ENCODE data around the gene RBM25.
A peak's percentile ranks its signal among the peaks of the same experiment; 100 is the strongest.
"Not testable (repeated sequence)": the region's sequence is repeated elsewhere in the genome, so short reads cannot be mapped to it uniquely, and the experiment has no call there.

Gene RBM25

GRCh38 chr14:73058224-73058921 is at the start of gene RBM25:
TSS of gene RBM25 (plus strand) at chr14:73058534. CDS start at chr14:73071642, 13,108 bp downstream.
- peak; percentile 96 to 98 for DNase-seq

- not testable (repeated sequence) for DNase-seq
Measured at GRCh38 chr14:73011189-73011588, 47.1 kb upstream of the RBM25 start.

- DNase-seq: no peak
Measured at GRCh38 chr14:73014105-73014504, 44.2 kb upstream of the RBM25 start.

- DNase-seq: not testable (repeated sequence)
Measured at GRCh38 chr14:73015552-73015951, 42.8 kb upstream of the RBM25 start.

GRCh38 chr14:73016011-73016410 is 42.3 kb upstream of the RBM25 start:
- not testable (repeated sequence) for DNase-seq

GRCh38 chr14:73022051-73022450 is 36.3 kb upstream of the RBM25 start:
- DNase-seq: no peak

GRCh38 chr14:73025544-73025943 is 32.8 kb upstream of the RBM25 start:
- no peak for DNase-seq

GRCh38 chr14:73026243-73026844 is 32.0 kb upstream of the RBM25 start:
- DNase-seq: no peak

GRCh38 chr14:73026845-73027542 is 31.3 kb upstream of the RBM25 start, which contains the start of gene ZFYVE1:
TSS of gene ZFYVE1 (minus strand) at chr14:73027106. CDS start at chr14:73024508, 2,598 bp downstream.
- peak; percentile 98 for DNase-seq

- DNase-seq: no peak
Measured at GRCh38 chr14:73027546-73027945, 30.8 kb upstream of the RBM25 start.

- no peak for DNase-seq
Measured at GRCh38 chr14:73027984-73028383, 30.4 kb upstream of the RBM25 start.

GRCh38 chr14:73036706-73037450 is 21.5 kb upstream of the RBM25 start:
- DNase-seq: not testable (repeated sequence)

- DNase-seq: no peak
Measured at GRCh38 chr14:73047808-73048207, 10.5 kb upstream of the RBM25 start.

GRCh38 chr14:73049428-73049827 is 8.9 kb upstream of the RBM25 start:
- no peak for DNase-seq

- DNase-seq: no peak
Measured at GRCh38 chr14:73055251-73055650, 3.1 kb upstream of the RBM25 start.

- no peak for DNase-seq
Measured at GRCh38 chr14:73057944-73058223, 450 bp upstream of the RBM25 start.

GRCh38 chr14:73058922-73059673 is 764 bp downstream of the RBM25 start:
- DNase-seq: peak; percentile 41 to 45

- DNase-seq: no peak
Measured at GRCh38 chr14:73069585-73069984, 11.3 kb downstream of the RBM25 start.

- DNase-seq: no peak
Measured at GRCh38 chr14:73091044-73091443, 32.7 kb downstream of the RBM25 start.

GRCh38 chr14:73097421-73097820 is 39.1 kb downstream of the RBM25 start:
- no peak for DNase-seq

GRCh38 chr14:73100334-73100733 is 42.0 kb downstream of the RBM25 start:
- DNase-seq: no peak

GRCh38 chr14:73102806-73103497 is 44.6 kb downstream of the RBM25 start:
- no peak for DNase-seq

Data from AML-193 (cell line).